ENCODE data around the gene TBC1D9. TPM values are rescaled to one million over a fixed set of nuclear protein-coding genes. Genes with fewer than 3 reads are reported as not detected.

TBC1D9 gene
- total and polyA plus RNA-seq, 2 experiments from 2014 or later = 4.4 to 14.4 TPM

DNA sequence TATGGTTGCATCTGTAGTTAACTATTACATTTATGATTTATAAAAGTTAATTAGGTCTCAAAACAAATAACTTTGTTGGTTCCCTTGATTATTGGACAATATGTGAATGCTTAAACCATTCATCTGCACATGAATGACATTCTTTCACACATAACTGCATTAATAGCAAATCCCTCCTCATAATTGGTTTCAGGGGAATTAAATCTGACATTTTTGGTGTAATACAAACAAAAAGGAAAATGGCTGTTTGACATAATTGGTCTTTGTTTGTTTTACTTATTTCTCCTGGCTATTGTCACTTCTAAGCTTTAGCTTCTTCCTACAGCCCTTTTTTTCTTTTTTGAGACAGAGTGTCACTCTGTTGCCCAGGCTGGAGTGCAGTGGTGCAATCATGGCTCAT is 71.9 kb downstream of the TBC1D9 start:
- no peaks in the 10 kb centered on the region for H3K9me3 ChIP-seq (ENCODE audit: low read depth)
- no peaks in the 10 kb centered on the region for H3K27me3 ChIP-seq (replicated peaks; ENCODE audit: insufficient read depth)
- in situ Hi-C loops (cut with MboI) = no loop called here
- no peaks in the 10 kb centered on the region for H3K79me2 ChIP-seq (ENCODE audit: insufficient read depth)
- peaks cover 4% of the 10 kb centered on the region; the same call in 1 of the 2 replicates for H3K36me3 ChIP-seq (ENCODE audit: low read depth)
- no peak for DNase-seq
- TF ChIP-seq EZH2 (IDR thresholded peaks at IDR 0.05; ENCODE audit: insufficient read depth, poor library complexity, severe bottlenecking) (no peak), EZH2phosphoT487 (IDR thresholded peaks at IDR 0.05; ENCODE audit: insufficient read depth, low read depth) (no peak)
- no peak overlapping the region for H2AFZ ChIP-seq
- H4K20me1 ChIP-seq (ENCODE audit: insufficient read depth) = no peaks in the 10 kb centered on the region
- H3F3A ChIP-seq (ENCODE audit: insufficient read depth) = no peaks in the 10 kb centered on the region
- H3K4me2 ChIP-seq (ENCODE audit: unreplicated experiment) = no peak overlapping the region
- H3K27ac ChIP-seq = no peak overlapping the region
- peaks cover 15% of the 10 kb centered on the region for H3K4me1 ChIP-seq (ENCODE audit: insufficient read depth)
- no peaks in the 10 kb centered on the region for H3K9me2 ChIP-seq (ENCODE audit: insufficient read depth)
- H3K4me3 ChIP-seq = no peak overlapping the region
- no peak overlapping the region for H3K9ac ChIP-seq

DNA sequence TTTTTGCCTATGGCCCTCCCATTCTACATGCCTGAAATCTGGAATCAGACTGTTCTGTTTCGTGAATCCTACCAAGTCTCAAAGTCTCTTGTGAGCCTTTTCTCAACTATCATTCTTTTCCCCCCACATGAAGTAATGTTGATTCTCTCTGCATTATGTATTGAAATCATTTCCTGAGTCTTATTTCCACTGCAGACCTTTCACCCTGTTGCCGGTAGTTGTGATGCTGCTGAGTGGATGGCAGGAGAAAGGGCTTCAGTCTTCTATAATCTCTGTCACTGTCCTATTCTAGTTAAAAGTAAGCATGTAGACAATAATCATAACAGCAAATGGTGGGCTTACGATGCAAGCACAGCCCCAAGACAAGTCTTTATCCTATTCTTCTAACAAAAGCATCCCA is 75.0 kb downstream of the TBC1D9 start:
- H3K27ac ChIP-seq = no peak overlapping the region
- no peak for DNase-seq
- no peaks in the 10 kb centered on the region for H3K4me1 ChIP-seq (ENCODE audit: insufficient read depth)
- TF ChIP-seq EZH2phosphoT487 (IDR thresholded peaks at IDR 0.05; ENCODE audit: insufficient read depth, low read depth) = no peak
- H3K79me2 ChIP-seq (ENCODE audit: insufficient read depth) = no peaks in the 10 kb centered on the region
- H2AFZ ChIP-seq = no peak overlapping the region
- in situ Hi-C loops (cut with MboI) = no loop called here
- H3K4me3 ChIP-seq = no peak overlapping the region
- H3K4me2 ChIP-seq (ENCODE audit: unreplicated experiment) = no peak overlapping the region
- peaks cover 13% of the 10 kb centered on the region; the same call in 1 of the 2 replicates for H3K36me3 ChIP-seq (ENCODE audit: low read depth)
- no peaks in the 10 kb centered on the region for H3K27me3 ChIP-seq (replicated peaks; ENCODE audit: insufficient read depth)
- no peaks in the 10 kb centered on the region for H3K9me3 ChIP-seq (ENCODE audit: low read depth)
- 95 to 100% methylated on average over 3 of the region's 3 CpGs for WGBS, 2 experiments (ENCODE audit: low coverage in 1 of 2, low lambda C conversion rate in 2 of 2, missing lambda C conversion rate in 2 of 2)
- H3K9me2 ChIP-seq (ENCODE audit: insufficient read depth) = no peaks in the 10 kb centered on the region
- no peaks in the 10 kb centered on the region for H4K20me1 ChIP-seq (ENCODE audit: insufficient read depth)
- no peaks in the 10 kb centered on the region for H3F3A ChIP-seq (ENCODE audit: insufficient read depth)
- H3K9ac ChIP-seq = no peak overlapping the region

DNA sequence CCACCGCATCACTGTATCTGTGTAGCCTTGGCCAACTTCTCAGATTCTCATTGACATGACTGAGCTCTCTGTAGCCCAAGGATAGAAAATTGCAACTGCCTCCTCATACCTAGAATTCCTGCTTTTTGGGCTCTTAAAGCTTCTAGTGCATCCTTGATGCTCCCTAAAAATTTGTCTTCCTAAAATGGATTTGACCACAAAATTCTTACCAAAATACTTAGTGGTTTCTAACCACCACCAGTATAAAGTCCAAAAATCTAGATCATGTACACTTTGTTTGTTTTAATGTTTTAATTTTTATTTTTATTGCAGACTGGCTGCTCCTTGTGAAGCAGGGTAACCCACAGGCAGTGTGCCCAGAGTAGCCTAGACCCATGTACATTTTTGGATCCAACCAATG is 75.5 kb downstream of the TBC1D9 start:
- 91 to 100% methylated on average over 1 of the region's 1 CpG for WGBS, 2 experiments (ENCODE audit: low coverage in 1 of 2, low lambda C conversion rate in 2 of 2, missing lambda C conversion rate in 2 of 2)
- in situ Hi-C loops (cut with MboI) = no loop called here

DNA sequence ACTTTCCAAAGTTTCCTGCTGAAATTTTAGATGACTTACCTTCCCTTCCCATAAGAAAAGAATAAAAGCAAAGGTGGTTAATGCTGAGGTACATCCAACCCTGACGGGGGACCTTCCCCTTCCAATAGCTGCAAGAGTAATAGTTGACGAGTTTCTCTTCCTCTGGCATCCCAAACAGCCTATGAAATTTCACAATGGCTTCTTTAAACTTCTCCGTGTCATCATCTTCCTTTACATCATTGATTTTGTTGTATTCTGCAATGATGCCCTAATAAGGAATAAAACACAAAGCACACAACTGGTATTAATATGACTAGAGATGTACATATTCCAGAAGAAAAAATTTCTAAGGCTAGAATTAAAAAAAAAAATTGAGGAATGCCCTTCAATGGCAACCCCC is 76.6 kb downstream of the TBC1D9 start:
- Histone ChIP-seq H3F3A (ENCODE audit: insufficient read depth) (no peaks in the 10 kb centered on the region), H3K79me2 (ENCODE audit: insufficient read depth) (no peaks in the 10 kb centered on the region), H3K4me1 (ENCODE audit: insufficient read depth) (no peaks in the 10 kb centered on the region), H4K20me1 (ENCODE audit: insufficient read depth) (no peaks in the 10 kb centered on the region), H3K36me3 (ENCODE audit: low read depth) (peaks cover 10% of the 10 kb centered on the region; the same call in 1 of the 2 replicates), H3K4me2 (ENCODE audit: unreplicated experiment) (no peak overlapping the region), H3K9ac (no peak overlapping the region), H3K9me2 (ENCODE audit: insufficient read depth) (no peaks in the 10 kb centered on the region), H3K27ac (no peak overlapping the region), H2AFZ (no peak overlapping the region), H3K27me3 (replicated peaks; ENCODE audit: insufficient read depth) (no peaks in the 10 kb centered on the region), H3K9me3 (ENCODE audit: low read depth) (no peaks in the 10 kb centered on the region), H3K4me3 (no peak overlapping the region)
- in situ Hi-C loops (cut with MboI) = no loop called here
- WGBS, 2 experiments (ENCODE audit: low coverage in 1 of 2, low lambda C conversion rate in 2 of 2, missing lambda C conversion rate in 2 of 2) = 85 to 86% methylated on average over 3 of the region's 3 CpGs
- DNase-seq = no peak
- TF ChIP-seq EZH2 (IDR thresholded peaks at IDR 0.05; ENCODE audit: insufficient read depth, poor library complexity, severe bottlenecking) (no peak), EZH2phosphoT487 (IDR thresholded peaks at IDR 0.05; ENCODE audit: insufficient read depth, low read depth) (no peak)

More for the DNA sequence above, 75.5 kb downstream of the TBC1D9 start:
- no peak overlapping the region for H3K27ac ChIP-seq
- H2AFZ ChIP-seq = no peak overlapping the region
- no peaks in the 10 kb centered on the region for H3F3A ChIP-seq (ENCODE audit: insufficient read depth)
- DNase-seq = no peak
- H3K4me3 ChIP-seq = no peak overlapping the region
- no peak overlapping the region for H3K4me2 ChIP-seq (ENCODE audit: unreplicated experiment)
- no peaks in the 10 kb centered on the region for H3K27me3 ChIP-seq (replicated peaks; ENCODE audit: insufficient read depth)
- no peaks in the 10 kb centered on the region for H4K20me1 ChIP-seq (ENCODE audit: insufficient read depth)
- no peaks in the 10 kb centered on the region for H3K4me1 ChIP-seq (ENCODE audit: insufficient read depth)
- H3K9ac ChIP-seq = no peak overlapping the region
- TF ChIP-seq EZH2phosphoT487 (IDR thresholded peaks at IDR 0.05; ENCODE audit: insufficient read depth, low read depth) = no peak
- no peak for TF ChIP-seq EZH2 (IDR thresholded peaks at IDR 0.05; ENCODE audit: insufficient read depth, poor library complexity, severe bottlenecking)
- no peaks in the 10 kb centered on the region for H3K9me3 ChIP-seq (ENCODE audit: low read depth)
- H3K79me2 ChIP-seq (ENCODE audit: insufficient read depth) = no peaks in the 10 kb centered on the region
- no peaks in the 10 kb centered on the region for H3K9me2 ChIP-seq (ENCODE audit: insufficient read depth)
- H3K36me3 ChIP-seq (ENCODE audit: low read depth) = peaks cover 13% of the 10 kb centered on the region; the same call in 1 of the 2 replicates

DNA sequence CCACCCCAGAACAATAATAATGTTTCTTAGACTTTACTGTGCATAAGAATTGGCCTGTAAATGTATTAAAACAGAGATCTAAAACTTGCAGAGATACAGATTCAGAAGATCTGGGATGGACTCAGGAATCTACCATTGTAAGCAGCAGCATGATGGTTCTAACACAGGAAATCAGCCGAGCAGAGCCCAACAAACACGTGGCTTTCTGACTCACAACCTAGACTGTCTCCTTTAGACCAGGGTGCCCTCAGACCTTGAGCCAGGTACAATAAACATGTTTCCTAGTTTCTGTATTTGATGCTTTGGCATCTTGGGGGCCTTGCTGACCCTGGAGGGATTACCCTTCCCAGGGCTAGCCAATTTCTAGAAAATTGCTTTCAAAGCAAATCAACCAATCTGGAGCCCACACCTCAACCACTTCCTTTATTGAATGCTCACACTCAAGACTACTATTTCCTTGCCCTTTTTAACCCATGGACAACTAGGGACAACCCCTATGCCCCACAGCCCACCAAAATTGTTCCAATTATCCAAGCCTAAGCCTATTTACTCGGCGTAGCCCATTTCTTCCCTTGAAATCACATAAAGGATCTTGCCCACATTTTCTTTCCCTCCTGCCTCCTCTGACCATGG is 80.5 kb downstream of the TBC1D9 start:
- Histone ChIP-seq H3K79me2 (ENCODE audit: insufficient read depth) (no peaks in the 10 kb centered on the region), H3K9ac (no peak overlapping the region), H3K36me3 (ENCODE audit: low read depth) (0 out of 2 replicates have a peak, but pooled peaks cover 10% of the 10 kb centered on the region), H3K27ac (no peak overlapping the region), H3K4me2 (ENCODE audit: unreplicated experiment) (no peak overlapping the region), H3K9me3 (ENCODE audit: low read depth) (no peaks in the 10 kb centered on the region), H3K4me1 (ENCODE audit: insufficient read depth) (no peaks in the 10 kb centered on the region; the same call in 1 of the 2 replicates), H3K9me2 (ENCODE audit: insufficient read depth) (no peaks in the 10 kb centered on the region), H3K4me3 (no peak overlapping the region), H3F3A (ENCODE audit: insufficient read depth) (no peaks in the 10 kb centered on the region), H2AFZ (no peak overlapping the region), H4K20me1 (ENCODE audit: insufficient read depth) (no peaks in the 10 kb centered on the region), H3K27me3 (replicated peaks; ENCODE audit: insufficient read depth) (no peaks in the 10 kb centered on the region)
- peak; percentile 7 for DNase-seq
- in situ Hi-C loops (cut with MboI) = no loop called here
- TF ChIP-seq EZH2 (IDR thresholded peaks at IDR 0.05; ENCODE audit: insufficient read depth, poor library complexity, severe bottlenecking) (no peak), EZH2phosphoT487 (IDR thresholded peaks at IDR 0.05; ENCODE audit: insufficient read depth, low read depth) (no peak)
- 90 to 97% methylated on average over 4 of the region's 4 CpGs for WGBS, 2 experiments (ENCODE audit: low coverage in 1 of 2, low lambda C conversion rate in 2 of 2, missing lambda C conversion rate in 2 of 2)

All from GM23248 (cell line).